ENCODE data around the gene POLA1.

GRCh38 chrX:24662352-24662751, 31.4 kb upstream of the POLA1 start:
- TF ChIP-seq CTCF (IDR thresholded peaks at IDR 0.05) (no peak), POLR2AphosphoS5 (IDR thresholded peaks at IDR 0.05) (no peak)
